Subcutaneous abdominal adipose tissue (tissue), 5 donors: ENCODE results near the gene KIF16B.

Experiments
- H3K27ac ChIP-seq: one replicate; pipeline ENCODE4 v1.7.0; 2013; ENCODE audit warnings: low read depth, mild to moderate bottlenecking, inconsistent platforms, low read length, moderate library complexity
- H3K27me3 ChIP-seq, 5 donors: one replicate each; pipeline ENCODE4 v1.7.0; 2013; ENCODE audit warnings: low read length in 5 of 5, inconsistent platforms in 1 of 5; ENCODE audit not compliant: control insufficient read depth in 5 of 5, insufficient read depth in 4 of 5
- H3K36me3 ChIP-seq, 5 donors: one replicate each; pipeline ENCODE4 v1.7.0; 2013; ENCODE audit warnings: low read length in 5 of 5; ENCODE audit not compliant: control insufficient read depth in 5 of 5, insufficient read depth in 5 of 5
- H3K4me1 ChIP-seq, 5 donors: one replicate each; pipeline ENCODE4 v1.7.0; 2013; ENCODE audit warnings: low read length in 5 of 5, mild to moderate bottlenecking in 3 of 5, moderate library complexity in 1 of 5; ENCODE audit not compliant: control insufficient read depth in 5 of 5, insufficient read depth in 5 of 5
- H3K4me3 ChIP-seq, 5 donors: one replicate each; pipeline ENCODE4 v1.7.0; 2013; ENCODE audit warnings: low read length in 5 of 5, low read depth in 1 of 5
- H3K9ac ChIP-seq, 5 donors: one replicate each; pipeline ENCODE4 v1.7.0; 2013; ENCODE audit warnings: low read length in 5 of 5, mild to moderate bottlenecking in 4 of 5, moderate library complexity in 3 of 5
- H3K9me3 ChIP-seq, 5 donors: one replicate each; pipeline ENCODE4 v1.7.0; 2013; ENCODE audit warnings: low read length in 5 of 5; ENCODE audit not compliant: control insufficient read depth in 5 of 5
- donor health status: healthy.
- donor health status: healthy.
- donor health status: healthy.
- donor health status: healthy.
- donor health status: healthy.

Gene KIF16B

DNA sequence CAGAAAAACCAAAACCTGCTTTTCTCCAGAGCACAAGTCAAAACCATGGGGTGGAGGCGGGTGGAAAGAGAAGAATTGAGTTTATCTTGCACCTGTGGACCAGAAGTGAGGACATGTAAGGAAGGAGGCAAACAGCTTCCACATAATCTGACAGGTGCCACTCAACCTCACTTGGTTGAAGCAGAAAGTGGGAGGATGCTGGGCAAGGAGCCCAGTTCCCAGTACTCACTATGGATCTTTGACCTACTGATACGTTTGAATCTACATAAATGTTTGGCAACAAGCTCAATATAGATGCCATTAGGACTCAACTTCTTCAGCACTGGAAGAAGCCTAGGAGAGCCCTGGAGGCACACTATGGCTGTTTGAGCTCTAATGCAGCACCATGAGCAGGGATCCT lies 285.5 kb downstream of the KIF16B start:
- Histone ChIP-seq H3K27me3 (no peaks in the 10 kb centered on the region), H3K4me1 (no peaks in the 10 kb centered on the region), H3K9me3 (no peaks in the 10 kb centered on the region), H3K36me3 (peaks cover 0 to 11% (median 3%) of the 10 kb centered on the region in 5 donors), H3K27ac (no peak overlapping the region), H3K4me3 (no peak overlapping the region), H3K9ac (no peak overlapping the region)

DNA sequence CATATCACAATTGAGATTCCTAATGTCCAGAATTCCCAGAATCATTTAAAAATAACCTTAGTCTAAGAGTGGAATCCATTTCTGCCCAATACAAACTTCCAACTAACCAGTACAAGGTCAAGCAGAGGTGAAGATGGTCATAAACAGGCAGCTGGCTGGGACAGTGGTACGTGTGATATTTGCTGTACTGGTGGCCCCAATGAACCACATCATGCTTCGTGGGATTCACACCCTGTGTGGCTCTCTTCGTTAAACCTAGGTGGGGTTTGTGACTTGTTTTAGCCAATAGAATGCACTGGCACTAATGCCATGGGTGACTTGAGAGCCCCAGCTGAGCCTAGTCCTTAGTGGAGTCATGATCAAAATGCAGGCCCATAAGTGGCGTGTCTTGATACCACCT lies 286.6 kb downstream of the KIF16B start:
- no peaks in the 10 kb centered on the region for H3K9me3 ChIP-seq
- H3K4me1 ChIP-seq, result no peaks in the 10 kb centered on the region
- H3K9ac ChIP-seq, result no peak overlapping the region
- no peak overlapping the region for H3K4me3 ChIP-seq
- peaks cover 2 to 13% (median 6%) of the 10 kb centered on the region in 5 donors for H3K36me3 ChIP-seq
- no peaks in the 10 kb centered on the region for H3K27me3 ChIP-seq
- no peak overlapping the region for H3K27ac ChIP-seq

GRCh38 chr20:16284385-16285100 lies 288.7 kb downstream of the KIF16B start:
- no peaks in the 10 kb centered on the region for H3K27me3 ChIP-seq
- no peaks in the 10 kb centered on the region for H3K4me1 ChIP-seq
- no peaks in the 10 kb centered on the region for H3K9me3 ChIP-seq
- no peak overlapping the region for H3K27ac ChIP-seq
- H3K9ac ChIP-seq, result no peak overlapping the region
- H3K4me3 ChIP-seq, result no peak overlapping the region
- H3K36me3 ChIP-seq, result peaks cover 0 to 15% (median 6%) of the 10 kb centered on the region in 5 donors

DNA sequence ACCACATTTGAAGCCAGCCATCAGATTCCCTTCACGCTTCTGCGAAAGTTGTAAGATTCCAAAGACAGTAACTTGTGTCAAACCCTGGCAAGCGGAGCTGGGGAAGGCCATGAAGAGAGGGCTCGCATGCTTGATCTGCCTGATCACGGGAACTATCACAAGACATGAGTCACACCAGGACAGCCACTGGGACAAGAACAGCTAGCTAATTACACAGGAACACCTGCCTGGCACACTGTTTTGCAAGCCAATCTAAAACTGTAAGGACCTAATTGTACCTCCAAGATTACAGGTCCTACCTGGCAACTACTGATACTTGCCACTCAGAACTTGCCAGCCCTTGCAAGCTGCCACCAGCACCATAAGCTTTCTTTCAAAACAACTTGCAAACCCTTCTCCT lies 289.3 kb downstream of the KIF16B start:
- peaks cover 0 to 15% (median 6%) of the 10 kb centered on the region in 5 donors for H3K36me3 ChIP-seq
- H3K27me3 ChIP-seq, result no peaks in the 10 kb centered on the region
- H3K27ac ChIP-seq, result no peak overlapping the region
- H3K9me3 ChIP-seq, result no peaks in the 10 kb centered on the region
- no peak overlapping the region for H3K4me3 ChIP-seq
- H3K9ac ChIP-seq, result no peak overlapping the region
- H3K4me1 ChIP-seq, result no peaks in the 10 kb centered on the region

GRCh38 chr20:16283307-16283706 lies 289.9 kb downstream of the KIF16B start:
- Histone ChIP-seq H3K27me3 (no peaks in the 10 kb centered on the region), H3K36me3 (peaks cover 0 to 15% (median 6%) of the 10 kb centered on the region in 5 donors), H3K4me1 (no peaks in the 10 kb centered on the region), H3K9me3 (no peaks in the 10 kb centered on the region), H3K27ac (no peak overlapping the region), H3K4me3 (no peak overlapping the region), H3K9ac (no peak overlapping the region)

GRCh38 chr20:16280219-16280618 lies 293.0 kb downstream of the KIF16B start:
- H3K9me3 ChIP-seq, result no peaks in the 10 kb centered on the region
- no peak overlapping the region for H3K4me3 ChIP-seq
- no peaks in the 10 kb centered on the region for H3K27me3 ChIP-seq
- H3K36me3 ChIP-seq, result peaks cover 0 to 9% (median 6%) of the 10 kb centered on the region in 5 donors
- no peaks in the 10 kb centered on the region for H3K4me1 ChIP-seq
- H3K27ac ChIP-seq, result no peak overlapping the region
- no peak overlapping the region for H3K9ac ChIP-seq

DNA sequence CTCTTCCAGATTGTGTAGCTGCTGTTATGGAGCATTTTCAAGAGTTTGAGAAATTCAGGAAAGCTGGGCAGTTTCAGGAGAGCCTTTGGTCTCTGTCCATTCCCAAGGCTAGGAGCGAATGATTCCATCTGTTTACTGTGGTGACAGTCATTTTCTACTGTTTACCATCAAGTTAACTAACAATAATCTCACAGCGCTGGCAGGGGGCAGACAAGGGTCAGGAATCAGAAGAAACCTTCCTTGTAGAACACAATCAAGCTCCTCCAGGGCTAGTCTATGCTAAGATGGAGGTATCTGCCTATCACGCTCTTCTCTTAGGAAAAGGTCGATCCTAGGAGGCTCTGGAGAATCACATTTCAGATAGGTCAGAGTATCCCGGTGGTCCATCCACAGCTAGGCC lies 293.9 kb downstream of the KIF16B start:
- Histone ChIP-seq H3K36me3 (peaks cover 0 to 6% (median 4%) of the 10 kb centered on the region in 5 donors), H3K9ac (no peak overlapping the region), H3K27ac (no peak overlapping the region), H3K4me3 (no peak overlapping the region), H3K4me1 (no peaks in the 10 kb centered on the region), H3K27me3 (no peaks in the 10 kb centered on the region), H3K9me3 (no peaks in the 10 kb centered on the region)

GRCh38 chr20:16273812-16274555 lies 299.3 kb downstream of the KIF16B start:
- Histone ChIP-seq H3K4me1 (no peaks in the 10 kb centered on the region), H3K36me3 (peaks cover 0 to 13% (median 8%) of the 10 kb centered on the region in 5 donors), H3K4me3 (no peak overlapping the region), H3K9me3 (no peaks in the 10 kb centered on the region), H3K27ac (no peak overlapping the region), H3K9ac (no peak overlapping the region), H3K27me3 (no peaks in the 10 kb centered on the region)

GRCh38 chr20:16272780-16273360 lies 300.4 kb downstream of the KIF16B start:
- Histone ChIP-seq H3K9ac (no peak overlapping the region), H3K4me3 (no peak overlapping the region), H3K27me3 (no peaks in the 10 kb centered on the region), H3K36me3 (peaks cover 0 to 13% (median 8%) of the 10 kb centered on the region in 5 donors), H3K9me3 (no peaks in the 10 kb centered on the region), H3K4me1 (no peaks in the 10 kb centered on the region), H3K27ac (no peak overlapping the region)

GRCh38 chr20:16271450-16271849 lies 301.8 kb downstream of the KIF16B start:
- H3K4me3 ChIP-seq, result no peak overlapping the region
- H3K27ac ChIP-seq, result no peak overlapping the region
- peaks cover 0 to 18% (median 13%) of the 10 kb centered on the region in 5 donors for H3K36me3 ChIP-seq
- no peaks in the 10 kb centered on the region for H3K4me1 ChIP-seq
- peaks cover 0 to 13% (median 0%) of the 10 kb centered on the region in 5 donors for H3K9me3 ChIP-seq
- H3K27me3 ChIP-seq, result no peaks in the 10 kb centered on the region
- H3K9ac ChIP-seq, result no peak overlapping the region
